Testis (tissue), 2 donors: ENCODE results near the gene STX11.

ENCODE experiments used
- POLR2A ChIP-seq: fragments of 450-650 bp; IDR thresholded peaks from one replicate; pipeline ENCODE4 v1.6.1; 2017; ENCODE audit warnings: antibody characterized with exemption, mild to moderate bottlenecking, moderate library complexity
- TF ChIP-seq, protein P1 (sequence below), 3 experiments: fragments of 450-650 bp in 2 of 3; fragments of 200-600 bp in 1 of 3; sonication (generic) in 1 of 3; IDR thresholded peaks; one replicate each; pipeline ENCODE4 v1.5.1; 2016 to 2019; ENCODE audit warnings: antibody characterized with exemption in 3 of 3, mild to moderate bottlenecking in 2 of 3, moderate library complexity in 1 of 3

DNA sequence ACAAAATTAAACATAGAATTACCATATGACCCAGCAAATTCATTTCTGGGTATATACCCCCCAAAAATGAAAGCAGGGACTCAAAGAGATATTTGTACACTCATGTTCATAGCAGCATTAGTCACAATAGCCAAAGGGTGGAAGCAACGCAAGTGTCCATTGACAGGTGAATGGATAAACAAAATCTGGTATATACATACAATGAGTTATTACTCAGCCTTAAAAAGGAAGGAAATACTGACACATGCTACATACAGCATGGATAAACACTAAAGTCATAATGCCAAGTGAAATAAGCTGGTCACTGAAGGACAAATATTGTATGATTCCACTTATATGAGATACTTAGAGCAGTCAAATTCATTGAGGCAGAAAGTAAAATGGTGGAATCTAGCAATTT, 5.3 kb upstream of the STX11 start:
- TF ChIP-seq, protein P1, sequence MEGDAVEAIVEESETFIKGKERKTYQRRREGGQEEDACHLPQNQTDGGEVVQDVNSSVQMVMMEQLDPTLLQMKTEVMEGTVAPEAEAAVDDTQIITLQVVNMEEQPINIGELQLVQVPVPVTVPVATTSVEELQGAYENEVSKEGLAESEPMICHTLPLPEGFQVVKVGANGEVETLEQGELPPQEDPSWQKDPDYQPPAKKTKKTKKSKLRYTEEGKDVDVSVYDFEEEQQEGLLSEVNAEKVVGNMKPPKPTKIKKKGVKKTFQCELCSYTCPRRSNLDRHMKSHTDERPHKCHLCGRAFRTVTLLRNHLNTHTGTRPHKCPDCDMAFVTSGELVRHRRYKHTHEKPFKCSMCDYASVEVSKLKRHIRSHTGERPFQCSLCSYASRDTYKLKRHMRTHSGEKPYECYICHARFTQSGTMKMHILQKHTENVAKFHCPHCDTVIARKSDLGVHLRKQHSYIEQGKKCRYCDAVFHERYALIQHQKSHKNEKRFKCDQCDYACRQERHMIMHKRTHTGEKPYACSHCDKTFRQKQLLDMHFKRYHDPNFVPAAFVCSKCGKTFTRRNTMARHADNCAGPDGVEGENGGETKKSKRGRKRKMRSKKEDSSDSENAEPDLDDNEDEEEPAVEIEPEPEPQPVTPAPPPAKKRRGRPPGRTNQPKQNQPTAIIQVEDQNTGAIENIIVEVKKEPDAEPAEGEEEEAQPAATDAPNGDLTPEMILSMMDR (IDR thresholded peaks at IDR 0.05) = no peak
- TF ChIP-seq POLR2A = no peak
